Smooth muscle cell of the brain vasculature (primary cell): ENCODE data around the gene LTBP4.
"Not testable (repeated sequence)": the region's sequence is repeated elsewhere in the genome, so short reads cannot be mapped to it uniquely, and the experiment has no call there.

Experiments
- DNase-seq: peaks from one replicate; pipeline ENCODE4 v3.0.0-alpha.2; 2012; ENCODE audit warnings: low read depth, low spot score

The LTBP4 gene, protein sequence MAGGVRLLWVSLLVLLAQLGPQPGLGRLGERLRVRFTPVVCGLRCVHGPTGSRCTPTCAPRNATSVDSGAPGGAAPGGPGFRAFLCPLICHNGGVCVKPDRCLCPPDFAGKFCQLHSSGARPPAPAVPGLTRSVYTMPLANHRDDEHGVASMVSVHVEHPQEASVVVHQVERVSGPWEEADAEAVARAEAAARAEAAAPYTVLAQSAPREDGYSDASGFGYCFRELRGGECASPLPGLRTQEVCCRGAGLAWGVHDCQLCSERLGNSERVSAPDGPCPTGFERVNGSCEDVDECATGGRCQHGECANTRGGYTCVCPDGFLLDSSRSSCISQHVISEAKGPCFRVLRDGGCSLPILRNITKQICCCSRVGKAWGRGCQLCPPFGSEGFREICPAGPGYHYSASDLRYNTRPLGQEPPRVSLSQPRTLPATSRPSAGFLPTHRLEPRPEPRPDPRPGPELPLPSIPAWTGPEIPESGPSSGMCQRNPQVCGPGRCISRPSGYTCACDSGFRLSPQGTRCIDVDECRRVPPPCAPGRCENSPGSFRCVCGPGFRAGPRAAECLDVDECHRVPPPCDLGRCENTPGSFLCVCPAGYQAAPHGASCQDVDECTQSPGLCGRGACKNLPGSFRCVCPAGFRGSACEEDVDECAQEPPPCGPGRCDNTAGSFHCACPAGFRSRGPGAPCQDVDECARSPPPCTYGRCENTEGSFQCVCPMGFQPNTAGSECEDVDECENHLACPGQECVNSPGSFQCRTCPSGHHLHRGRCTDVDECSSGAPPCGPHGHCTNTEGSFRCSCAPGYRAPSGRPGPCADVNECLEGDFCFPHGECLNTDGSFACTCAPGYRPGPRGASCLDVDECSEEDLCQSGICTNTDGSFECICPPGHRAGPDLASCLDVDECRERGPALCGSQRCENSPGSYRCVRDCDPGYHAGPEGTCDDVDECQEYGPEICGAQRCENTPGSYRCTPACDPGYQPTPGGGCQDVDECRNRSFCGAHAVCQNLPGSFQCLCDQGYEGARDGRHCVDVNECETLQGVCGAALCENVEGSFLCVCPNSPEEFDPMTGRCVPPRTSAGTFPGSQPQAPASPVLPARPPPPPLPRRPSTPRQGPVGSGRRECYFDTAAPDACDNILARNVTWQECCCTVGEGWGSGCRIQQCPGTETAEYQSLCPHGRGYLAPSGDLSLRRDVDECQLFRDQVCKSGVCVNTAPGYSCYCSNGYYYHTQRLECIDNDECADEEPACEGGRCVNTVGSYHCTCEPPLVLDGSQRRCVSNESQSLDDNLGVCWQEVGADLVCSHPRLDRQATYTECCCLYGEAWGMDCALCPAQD (N-terminal part only)

DNA sequence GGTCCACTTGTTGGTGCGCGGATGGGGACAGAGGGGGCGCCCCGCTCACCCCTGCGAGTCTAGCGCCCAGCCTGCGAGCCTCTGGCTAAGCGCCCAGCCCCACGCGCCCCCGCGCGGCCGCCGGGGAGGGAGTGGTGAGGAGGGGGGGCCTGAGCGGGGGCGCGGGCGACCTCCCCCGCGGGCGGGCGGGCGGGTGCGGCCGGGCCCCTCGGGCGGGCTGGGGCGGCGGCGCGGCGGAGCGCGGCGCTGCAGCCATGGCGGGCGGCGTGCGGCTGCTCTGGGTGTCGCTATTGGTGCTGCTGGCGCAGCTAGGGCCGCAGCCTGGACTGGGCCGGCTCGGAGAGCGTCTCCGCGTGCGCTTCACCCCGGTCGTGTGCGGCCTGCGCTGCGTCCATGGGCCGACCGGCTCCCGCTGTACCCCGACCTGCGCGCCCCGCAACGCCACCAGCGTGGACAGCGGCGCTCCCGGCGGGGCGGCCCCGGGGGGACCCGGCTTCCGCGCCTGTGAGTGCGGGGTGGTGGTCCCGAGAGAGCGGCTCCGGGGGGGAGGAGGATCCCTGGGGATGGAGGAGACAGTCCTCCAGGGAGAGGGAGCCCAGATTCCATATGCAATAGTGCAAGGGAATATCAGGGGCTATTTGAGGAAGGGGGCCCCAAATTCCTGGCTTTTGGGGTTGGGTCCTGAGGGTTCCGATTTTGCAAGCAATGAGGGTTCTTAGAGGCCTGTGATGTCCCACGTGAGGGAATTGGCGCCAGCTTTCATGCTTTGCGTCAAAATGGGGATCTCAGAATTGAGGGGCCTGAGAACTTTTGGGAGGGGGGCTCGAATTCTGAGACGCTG, at the start of gene LTBP4:
Gene LTBP4 (plus strand): TSS at position 236 of the 841 bp plus-strand sequence. CDS start 19 bp downstream, at position 255.
- no peak for DNase-seq

DNA sequence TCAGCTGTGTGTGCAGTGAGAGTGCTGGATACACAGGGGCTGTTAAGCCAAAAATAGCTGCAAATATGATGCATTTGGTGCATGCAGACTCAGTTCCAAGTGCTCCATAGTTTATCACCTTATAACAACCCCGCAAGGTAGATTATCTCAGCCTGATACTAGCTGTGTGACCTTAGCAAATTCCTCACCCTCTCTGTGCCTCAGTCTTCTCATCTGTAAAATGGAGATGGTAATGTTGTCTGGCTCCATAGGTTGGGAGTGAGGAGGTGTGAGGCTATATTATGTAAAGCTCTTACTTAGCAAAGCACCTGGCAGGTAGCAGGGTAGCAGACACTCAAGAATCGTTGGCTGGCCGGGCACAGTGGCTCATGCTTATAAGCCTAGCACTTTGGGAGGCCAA, 48.3 kb upstream of the LTBP4 start:
- no peak for DNase-seq

DNA sequence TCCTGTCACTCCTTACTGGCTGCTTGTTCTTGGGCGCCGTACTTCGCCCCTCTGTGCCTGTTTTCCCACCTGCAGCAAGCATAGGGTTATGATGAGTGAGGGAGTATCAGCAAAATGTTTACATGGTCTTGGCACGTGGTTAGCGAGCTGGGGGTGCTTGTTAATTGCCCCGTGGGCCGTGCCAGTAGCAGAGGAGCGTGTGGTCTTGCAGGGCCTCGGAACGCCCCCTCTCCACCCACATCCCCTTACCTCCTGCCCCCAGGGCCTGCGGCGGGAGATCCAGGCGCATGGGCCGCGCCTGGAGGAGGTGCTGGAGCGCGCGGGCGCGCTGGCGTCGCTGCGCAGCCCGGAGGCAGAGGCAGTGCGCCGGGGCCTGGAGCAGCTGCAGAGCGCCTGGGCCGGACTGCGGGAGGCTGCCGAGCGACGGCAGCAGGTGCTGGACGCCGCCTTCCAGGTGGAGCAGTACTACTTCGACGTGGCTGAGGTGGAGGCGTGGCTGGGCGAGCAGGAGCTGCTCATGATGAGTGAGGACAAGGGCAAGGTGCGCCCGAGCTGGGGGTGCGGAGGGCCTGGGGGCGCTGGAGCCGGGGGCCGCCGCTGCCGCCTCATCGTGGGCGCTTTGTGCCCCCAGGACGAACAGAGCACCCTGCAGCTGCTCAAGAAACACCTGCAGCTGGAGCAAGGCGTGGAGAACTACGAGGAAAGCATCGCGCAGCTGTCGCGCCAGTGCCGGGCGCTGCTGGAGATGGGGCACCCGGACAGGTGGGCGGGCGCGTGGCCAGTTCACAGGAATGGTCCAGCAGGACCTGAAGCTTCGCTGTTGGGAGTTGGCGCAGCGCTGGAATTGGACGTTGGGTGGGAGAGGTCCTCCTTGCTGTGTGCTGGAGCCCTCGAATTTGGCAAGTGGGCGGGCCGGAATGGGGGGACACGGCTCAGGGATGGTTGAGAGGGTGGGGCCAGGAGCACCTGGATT, 47.0 kb upstream of the LTBP4 start:
- no peak for DNase-seq

DNA sequence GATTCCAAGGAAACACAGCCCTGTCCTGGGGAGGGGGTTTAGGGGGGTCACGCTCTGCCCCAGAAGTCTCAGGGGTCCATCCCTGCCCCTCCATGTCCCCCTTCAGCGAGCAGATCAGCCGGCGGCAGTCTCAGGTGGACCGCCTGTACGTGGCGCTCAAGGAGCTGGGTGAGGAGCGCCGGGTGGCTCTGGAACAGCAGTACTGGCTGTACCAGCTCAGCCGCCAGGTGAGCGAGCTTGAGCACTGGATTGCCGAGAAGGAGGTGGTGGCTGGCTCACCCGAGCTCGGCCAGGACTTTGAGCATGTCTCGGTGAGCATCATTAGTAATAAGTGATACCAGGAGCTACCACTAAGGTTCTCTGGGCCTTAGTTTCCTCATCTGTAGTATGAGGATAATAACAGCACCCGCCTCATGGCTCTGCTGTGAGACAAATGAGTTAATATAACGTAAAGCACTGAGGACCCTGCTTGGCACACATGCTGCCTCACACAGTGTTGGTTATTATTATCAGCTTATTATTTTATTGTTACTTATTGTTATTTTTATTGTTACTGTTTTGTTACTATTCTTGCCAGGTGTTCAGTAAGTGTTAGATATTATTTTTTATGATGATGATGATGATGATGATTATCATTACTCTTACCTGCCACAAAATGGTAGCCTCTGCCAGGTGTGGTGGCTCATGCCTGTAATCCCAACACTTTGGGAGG, 45.0 kb upstream of the LTBP4 start:
- DNase-seq, result no peak

DNA sequence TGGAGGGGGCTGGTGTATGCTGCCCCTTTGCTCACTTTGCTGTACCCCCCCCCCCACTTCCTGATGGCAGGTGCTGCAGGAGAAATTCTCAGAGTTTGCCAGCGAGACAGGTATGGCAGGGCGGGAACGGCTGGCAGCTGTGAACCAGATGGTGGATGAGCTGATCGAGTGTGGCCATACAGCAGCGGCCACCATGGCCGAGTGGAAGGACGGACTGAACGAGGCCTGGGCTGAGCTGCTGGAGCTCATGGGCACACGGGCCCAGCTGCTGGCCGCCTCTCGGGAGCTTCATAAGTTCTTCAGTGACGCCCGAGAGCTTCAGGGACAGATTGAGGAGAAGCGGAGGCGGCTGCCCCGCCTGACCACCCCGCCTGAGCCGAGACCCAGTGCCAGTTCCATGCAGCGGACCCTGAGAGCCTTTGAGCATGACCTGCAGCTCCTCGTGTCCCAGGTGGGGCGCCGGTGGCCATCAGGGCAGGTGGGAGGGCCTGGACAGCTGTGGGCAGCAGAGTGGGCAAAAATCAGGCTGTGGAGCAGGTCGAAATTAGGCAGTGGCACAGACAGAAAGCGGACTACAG, 44.1 kb upstream of the LTBP4 start:
- DNase-seq, result no peak

DNA sequence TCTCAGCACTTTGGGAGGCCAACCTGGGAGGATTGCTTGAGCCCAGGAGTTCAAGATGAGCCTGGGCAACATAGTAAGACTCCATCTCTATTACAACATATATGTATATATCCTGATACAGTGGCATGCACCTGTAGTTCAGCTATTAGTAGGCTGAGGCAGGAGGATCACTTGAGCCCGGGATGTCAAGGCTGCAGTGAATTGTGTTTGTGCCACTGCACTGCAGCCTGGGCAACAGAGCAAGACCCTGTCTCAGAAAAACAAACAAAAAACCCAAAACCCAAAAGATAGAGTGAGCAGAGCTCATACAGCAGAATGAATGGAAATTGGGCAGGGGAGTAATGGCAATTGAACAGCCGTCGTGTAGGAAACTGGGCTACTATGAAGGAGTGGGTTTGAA, 41.8 kb upstream of the LTBP4 start:
- DNase-seq, result no peak

DNA sequence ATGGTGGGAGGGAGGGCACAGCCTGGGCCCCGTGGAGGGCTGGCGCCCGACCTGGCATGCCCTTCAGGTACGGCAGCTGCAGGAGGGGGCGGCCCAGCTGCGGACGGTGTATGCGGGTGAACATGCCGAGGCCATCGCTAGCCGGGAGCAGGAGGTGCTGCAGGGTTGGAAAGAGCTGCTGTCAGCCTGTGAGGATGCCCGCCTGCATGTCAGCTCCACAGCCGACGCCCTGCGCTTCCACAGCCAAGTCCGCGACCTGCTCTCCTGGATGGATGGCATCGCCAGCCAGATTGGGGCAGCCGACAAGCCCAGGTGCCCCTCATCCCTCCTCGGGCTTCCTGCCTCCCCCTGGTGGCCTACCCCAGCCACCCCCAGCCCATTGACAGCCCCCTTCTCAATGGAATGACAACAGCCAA, 41.1 kb upstream of the LTBP4 start:
- no peak for DNase-seq

DNA sequence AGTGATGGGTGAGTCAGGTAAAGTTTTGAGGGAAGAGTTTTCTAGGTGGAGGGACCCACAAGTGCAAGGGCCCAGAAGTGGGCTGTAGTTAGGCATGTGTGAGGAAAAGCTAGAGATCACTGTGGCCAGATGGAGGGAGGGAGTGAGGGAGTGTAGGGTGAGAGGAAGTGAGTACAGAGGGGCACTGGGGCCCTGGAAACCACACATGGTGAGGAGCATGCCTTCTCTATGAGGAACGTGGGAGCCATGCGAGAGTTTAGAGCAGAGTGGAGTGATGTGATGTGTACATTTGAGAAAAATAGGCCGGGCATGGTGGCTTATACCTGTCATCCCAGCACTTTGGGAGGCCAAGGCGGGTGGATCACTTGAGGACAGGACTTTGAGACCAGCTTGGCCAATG, 39.2 kb upstream of the LTBP4 start:
- no peak for DNase-seq

DNA sequence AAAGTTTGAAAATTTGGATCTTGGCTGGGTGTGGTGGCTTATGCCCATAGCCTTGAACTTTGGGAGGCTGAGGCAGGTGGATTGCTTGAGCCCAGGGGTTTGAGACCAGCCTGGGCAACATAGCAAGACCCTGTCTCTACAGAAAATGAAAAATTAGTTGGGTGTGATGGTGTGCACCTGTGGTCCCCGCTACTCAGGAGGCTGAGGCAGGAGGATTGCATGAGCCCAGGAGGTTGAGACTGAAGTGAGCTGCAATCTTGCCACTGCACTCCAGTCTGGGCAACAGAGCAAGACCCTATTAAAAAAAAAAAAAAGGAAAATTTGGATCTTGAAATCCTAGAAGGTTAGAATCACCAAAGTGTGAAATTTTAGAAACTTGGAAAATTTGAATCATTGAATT, 36.6 kb upstream of the LTBP4 start:
- not testable (repeated sequence) for DNase-seq

DNA sequence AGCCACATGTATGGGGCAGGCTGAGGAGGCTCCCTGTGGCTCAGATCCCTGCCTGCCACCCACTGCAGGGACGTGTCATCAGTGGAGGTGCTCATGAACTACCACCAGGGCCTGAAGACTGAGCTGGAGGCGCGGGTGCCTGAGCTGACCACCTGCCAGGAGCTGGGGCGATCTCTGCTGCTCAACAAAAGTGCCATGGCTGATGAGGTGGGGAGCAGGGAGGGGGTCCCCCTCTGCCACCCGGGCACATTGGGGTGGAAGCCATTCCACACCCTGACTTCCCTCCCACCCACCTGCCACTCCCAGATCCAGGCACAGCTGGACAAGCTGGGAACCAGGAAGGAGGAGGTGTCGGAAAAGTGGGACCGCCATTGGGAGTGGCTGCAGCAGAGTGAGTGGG, 35.8 kb upstream of the LTBP4 start:
- DNase-seq, result no peak

DNA sequence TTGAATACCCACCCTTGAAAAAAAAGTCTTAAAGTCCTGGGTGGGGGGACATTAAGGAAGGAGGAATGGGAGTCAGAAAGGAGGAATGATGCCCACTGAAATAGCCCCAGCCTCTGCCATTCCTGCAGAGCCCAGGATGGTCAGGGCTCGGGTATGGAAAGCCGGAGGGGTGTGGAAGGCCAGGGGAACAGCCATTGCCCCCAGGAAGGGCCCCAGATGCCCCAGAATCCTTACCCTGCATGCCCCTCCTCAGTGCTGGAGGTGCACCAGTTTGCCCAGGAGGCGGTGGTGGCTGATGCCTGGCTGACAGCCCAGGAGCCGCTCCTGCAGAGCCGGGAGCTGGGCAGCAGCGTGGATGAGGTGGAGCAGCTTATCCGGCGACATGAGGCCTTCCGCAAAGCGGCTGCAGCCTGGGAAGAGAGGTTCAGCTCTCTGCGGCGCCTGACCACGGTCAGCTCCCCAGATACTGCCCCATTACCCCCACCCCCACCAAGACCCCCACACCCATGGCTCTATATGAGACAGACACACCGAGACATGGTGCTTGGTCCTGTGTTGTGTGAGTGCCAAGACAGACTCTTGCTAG, 35.2 kb upstream of the LTBP4 start:
- DNase-seq, result no peak

DNA sequence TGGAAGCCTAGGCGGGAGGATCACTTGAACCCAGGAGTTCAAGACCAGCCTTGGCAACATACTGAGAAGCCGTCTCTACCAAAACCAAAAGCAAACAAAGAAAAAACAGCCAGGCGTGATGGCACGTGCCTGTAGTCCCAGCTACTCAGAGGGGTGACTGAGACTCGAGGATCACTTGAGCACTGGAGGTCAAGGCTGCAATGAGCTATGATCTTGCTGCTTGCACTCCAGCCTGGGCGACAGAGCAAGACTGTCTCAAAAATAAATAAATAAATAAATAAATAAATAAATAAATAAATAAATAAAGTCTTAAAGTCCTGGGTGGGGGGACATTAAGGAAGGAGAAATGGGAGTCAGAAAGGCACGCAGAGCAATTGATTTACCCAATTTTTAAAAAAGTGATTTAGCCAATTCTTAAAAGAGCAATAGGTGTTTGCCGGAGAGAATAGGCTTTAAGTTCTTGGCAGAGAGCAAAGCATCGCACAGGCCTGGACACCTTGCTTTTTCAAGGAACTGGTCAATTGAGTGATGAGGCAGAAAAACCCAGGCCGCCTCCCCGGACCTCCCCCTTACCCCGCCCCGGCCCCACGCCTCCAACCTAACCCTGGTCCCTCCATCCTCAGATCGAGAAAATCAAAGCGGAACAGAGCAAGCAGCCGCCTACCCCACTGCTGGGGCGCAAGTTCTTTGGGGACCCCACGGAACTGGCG, 34.0 kb upstream of the LTBP4 start:
- no peak for DNase-seq

DNA sequence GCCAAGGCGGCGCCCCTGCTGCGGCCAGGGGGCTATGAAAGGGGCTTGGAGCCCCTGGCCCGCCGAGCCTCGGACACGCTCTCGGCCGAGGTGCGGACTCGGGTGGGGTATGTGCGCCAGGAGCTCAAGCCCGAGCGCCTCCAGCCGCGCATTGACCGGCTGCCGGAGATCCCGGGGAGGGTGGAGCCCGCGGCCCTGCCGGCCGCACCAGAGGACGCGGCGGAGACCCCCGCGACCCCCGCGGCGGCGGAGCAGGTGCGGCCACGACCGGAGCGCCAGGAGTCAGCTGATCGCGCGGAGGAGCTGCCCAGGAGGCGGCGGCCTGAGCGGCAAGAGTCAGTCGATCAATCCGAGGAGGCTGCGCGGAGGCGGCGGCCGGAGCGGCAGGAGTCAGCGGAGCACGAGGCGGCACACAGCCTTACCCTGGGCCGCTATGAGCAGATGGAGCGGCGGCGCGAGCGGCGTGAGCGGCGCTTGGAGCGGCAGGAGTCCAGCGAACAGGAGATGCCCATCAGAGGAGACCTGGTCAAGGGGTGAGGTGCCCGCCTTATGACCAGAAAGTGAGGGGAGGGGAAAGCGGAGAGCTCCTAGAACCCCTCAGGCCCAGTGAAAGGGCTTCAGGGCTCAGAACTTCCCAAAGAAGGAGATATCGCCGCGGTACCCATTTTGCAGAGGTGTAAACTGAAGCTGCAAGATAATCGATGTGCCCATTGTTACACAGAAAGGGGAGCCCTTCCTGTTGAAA, 33.2 kb upstream of the LTBP4 start:
- DNase-seq, result no peak

DNA sequence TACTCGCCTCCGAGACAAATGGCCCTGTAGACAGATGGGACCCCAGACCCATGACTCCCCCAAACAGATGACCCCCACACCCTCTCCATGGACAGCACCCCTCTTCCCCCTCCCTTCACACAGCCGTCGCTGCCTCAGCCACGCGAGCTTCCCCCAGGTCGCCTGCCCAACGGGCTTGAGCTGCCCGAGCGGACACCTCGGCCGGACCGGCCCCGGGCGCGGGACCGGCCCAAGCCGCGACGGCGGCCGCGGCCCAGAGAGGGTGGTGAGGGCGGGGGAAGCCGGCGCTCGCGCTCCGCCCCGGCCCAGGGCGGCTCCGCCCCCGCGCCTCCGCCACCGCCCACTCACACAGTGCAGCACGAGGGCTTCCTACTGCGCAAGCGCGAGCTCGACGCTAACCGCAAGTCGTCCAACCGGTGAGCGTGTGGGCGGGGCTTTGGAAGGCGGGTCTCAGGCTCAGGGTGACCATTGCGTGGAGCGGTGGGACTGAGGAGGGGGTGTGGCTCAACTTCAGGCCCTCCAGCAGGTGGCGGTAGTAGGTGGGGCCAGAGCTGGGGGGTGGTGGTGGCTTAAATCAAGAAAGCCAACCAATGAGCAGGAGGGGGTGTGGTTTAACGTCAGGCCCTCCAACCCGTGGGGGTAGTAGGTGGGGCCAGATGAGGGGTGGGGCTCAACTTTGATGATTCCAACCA, 30.7 kb upstream of the LTBP4 start:
- DNase-seq, result peak; percentile 98

DNA sequence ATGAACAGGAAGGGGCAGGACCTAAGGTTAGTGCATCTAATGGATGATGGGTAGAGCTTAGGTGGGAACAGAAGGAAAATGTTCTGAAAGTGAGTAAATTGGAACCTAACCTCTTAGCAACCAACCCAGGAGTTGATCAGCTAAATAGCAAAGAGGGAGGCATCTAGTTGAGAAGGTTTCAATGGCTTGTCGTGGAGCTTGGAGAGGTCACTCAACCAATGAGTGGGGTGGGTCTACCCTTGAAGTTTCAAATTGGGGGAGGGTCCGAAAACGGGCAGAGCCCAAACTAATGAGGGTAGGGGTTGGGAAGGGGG, 30.2 kb upstream of the LTBP4 start:
- no peak for DNase-seq

DNA sequence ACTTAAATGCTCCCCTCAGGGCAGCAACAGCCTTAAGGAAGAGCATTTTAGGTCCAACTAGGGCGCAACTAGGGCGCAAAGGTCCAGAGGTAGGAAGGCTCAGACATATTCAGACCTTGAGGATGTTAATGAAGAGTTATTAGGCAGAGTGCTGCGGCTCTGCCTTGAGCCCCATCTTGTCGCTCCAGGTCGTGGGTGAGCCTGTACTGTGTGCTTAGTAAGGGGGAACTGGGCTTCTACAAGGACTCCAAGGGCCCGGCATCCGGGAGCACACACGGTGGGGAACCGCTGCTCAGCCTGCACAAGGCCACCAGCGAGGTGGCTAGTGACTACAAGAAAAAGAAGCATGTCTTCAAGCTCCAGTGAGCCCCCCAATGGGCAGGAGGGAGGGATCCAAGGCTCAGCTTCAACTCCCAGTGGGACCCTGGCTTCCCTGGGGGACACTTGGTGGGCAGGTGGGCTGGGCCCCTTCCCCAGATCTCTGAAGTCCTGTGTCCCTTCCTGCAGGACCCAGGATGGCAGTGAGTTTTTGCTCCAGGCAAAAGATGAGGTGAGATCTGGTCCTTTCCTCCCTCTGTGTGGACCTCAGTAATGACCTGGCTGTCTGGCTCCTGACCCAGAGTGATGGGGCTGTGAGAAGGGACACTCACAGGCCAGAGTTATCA, 29.2 kb upstream of the LTBP4 start:
- DNase-seq, result no peak
